ENCODE results near the gene ALKBH6. TPM values are rescaled to one million over a fixed set of nuclear protein-coding genes. Genes with fewer than 3 reads are reported as not detected.

The ALKBH6 gene
- polyA plus RNA-seq, 1 donor (not counting 4 experiments of a cell fraction or from before 2014, with no cell fraction given): 36.7 TPM

DNA sequence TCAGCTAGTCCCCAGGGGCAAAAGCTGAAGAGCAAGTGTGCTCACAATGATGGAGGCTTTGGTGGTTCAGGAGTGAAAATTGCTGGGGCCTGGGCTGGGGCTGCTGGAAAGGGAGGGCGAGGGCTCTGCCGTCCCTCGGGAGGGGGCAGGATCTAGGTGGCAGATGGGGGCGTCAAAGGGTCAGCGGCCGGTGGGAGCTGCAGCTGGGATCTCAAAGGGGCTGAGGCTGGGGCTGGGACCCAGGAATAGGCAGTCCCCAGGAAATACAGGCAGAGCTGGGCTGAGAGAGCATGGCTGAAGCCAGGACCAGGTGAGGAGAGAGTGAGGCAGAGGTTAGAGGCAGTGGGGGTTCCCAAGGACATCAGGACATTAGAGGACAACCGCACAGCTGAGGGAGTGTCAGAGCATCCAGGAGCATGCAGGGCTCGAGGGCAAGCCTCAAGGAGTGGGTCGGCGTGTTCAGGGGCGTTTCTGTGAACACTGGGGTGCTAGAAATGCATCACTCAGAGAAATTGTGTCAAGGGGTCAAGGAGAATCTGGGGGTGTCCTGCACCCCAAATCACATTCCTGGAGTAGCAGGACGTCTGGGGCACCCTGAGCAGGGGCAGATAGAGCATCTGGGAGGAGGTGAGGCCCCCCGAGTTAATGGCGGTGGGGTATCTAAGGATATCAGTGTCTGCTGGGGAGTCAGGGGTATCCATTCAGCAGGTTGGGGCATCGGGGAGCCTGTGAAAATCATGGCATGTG lies 4.2 kb downstream of the ALKBH6 start:
- TF ChIP-seq, protein P1, sequence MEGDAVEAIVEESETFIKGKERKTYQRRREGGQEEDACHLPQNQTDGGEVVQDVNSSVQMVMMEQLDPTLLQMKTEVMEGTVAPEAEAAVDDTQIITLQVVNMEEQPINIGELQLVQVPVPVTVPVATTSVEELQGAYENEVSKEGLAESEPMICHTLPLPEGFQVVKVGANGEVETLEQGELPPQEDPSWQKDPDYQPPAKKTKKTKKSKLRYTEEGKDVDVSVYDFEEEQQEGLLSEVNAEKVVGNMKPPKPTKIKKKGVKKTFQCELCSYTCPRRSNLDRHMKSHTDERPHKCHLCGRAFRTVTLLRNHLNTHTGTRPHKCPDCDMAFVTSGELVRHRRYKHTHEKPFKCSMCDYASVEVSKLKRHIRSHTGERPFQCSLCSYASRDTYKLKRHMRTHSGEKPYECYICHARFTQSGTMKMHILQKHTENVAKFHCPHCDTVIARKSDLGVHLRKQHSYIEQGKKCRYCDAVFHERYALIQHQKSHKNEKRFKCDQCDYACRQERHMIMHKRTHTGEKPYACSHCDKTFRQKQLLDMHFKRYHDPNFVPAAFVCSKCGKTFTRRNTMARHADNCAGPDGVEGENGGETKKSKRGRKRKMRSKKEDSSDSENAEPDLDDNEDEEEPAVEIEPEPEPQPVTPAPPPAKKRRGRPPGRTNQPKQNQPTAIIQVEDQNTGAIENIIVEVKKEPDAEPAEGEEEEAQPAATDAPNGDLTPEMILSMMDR (optimal IDR thresholded peaks at IDR 0.05 in 1 of 3, IDR thresholded peaks at IDR 0.05 in 1 of 3, conservative IDR thresholded peaks at IDR 0.05 in 1 of 3; ENCODE audit: extremely low read depth in 1 of 3, insufficient read depth in 2 of 3, low read length in 3 of 3): no peak
- TF ChIP-seq EZH2 (IDR thresholded peaks at IDR 0.05; ENCODE audit: low read length): no peak
- Histone ChIP-seq H3K36me3 (ENCODE audit: control insufficient read depth in 2 of 2, extremely low read depth in 1 of 2, insufficient read depth in 2 of 2, low read length in 2 of 2) (no peaks in the 10 kb centered on the region), H3K4me2 (ENCODE audit: control insufficient read depth, extremely low read depth, insufficient read depth, low read depth, low read length) (peak overlapping the region; percentile 71), H3K27me3 (ENCODE audit: control insufficient read depth, extremely low read depth, insufficient read depth, low read length) (no peaks in the 10 kb centered on the region), H2AFZ (ENCODE audit: control insufficient read depth, low read length) (peak overlapping the region; percentile 26), H3K27ac (ENCODE audit: control insufficient read depth, insufficient read depth, low read length) (no peak overlapping the region), H3K4me3 (ENCODE audit: control insufficient read depth in 2 of 3, extremely low read depth in 1 of 3, insufficient read depth in 2 of 3, low read depth in 1 of 3, low read length in 3 of 3) (peak overlapping the region in 2 of 3 experiments; percentile 13 to 46), H3K4me1 (ENCODE audit: control insufficient read depth, extremely low read depth, insufficient read depth, low read length) (peaks cover 10% of the 10 kb centered on the region), H3K9me3 (ENCODE audit: control insufficient read depth, low read depth, low read length) (no peaks in the 10 kb centered on the region), H3K79me2 (ENCODE audit: control insufficient read depth, insufficient read depth, low read length) (peaks cover 8% of the 10 kb centered on the region), H4K20me1 (ENCODE audit: control insufficient read depth, extremely low read depth, insufficient read depth, low read length) (no peaks in the 10 kb centered on the region), H3K9ac (ENCODE audit: control insufficient read depth, extremely low read depth, insufficient read depth, low read length) (no peak overlapping the region), H3K9me1 (ENCODE audit: control insufficient read depth, extremely low read depth, insufficient read depth, low read length) (no peaks in the 10 kb centered on the region)
- FAIRE-seq (no peak), DNase-seq (ENCODE audit: low read depth, low spot score) (no peak)
- dilution Hi-C loops (cut with MboI; ENCODE audit: extremely low pct_ligation_motif_present, low sequenced_read_pairs): no loop called here

DNA sequence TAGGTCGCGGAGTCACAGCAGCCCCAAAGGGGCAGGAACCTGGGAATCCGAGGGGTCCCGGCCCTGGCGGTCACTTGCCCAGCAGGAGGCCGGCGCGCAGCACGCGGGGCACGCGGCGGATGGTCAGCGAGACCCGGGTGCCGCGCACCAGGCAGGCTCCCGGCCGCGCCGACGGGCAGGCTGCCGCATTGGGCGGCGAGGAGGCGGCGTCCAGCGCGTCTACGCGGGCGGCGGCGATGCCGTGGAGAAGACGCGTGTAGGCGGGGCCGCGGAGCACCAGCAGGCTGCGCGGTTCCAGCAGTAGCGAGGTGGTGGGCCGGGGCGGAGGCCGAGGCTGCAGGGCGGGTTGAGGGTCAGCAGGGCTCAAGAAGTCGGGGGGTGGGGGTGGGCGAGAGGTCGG lies 4.8 kb downstream of the ALKBH6 start:
- H3K36me3 ChIP-seq (ENCODE audit: control insufficient read depth in 2 of 2, extremely low read depth in 1 of 2, insufficient read depth in 2 of 2, low read length in 2 of 2): no peaks in the 10 kb centered on the region
- peak overlapping the region; percentile 71 for H3K4me2 ChIP-seq (ENCODE audit: control insufficient read depth, extremely low read depth, insufficient read depth, low read depth, low read length)
- peaks cover 8% of the 10 kb centered on the region for H3K79me2 ChIP-seq (ENCODE audit: control insufficient read depth, insufficient read depth, low read length)
- H2AFZ ChIP-seq (ENCODE audit: control insufficient read depth, low read length): peak overlapping the region; percentile 26
- no peak for DNase-seq (ENCODE audit: low read depth, low spot score)
- dilution Hi-C loops (cut with MboI; ENCODE audit: extremely low pct_ligation_motif_present, low sequenced_read_pairs): no loop called here
- no peak for FAIRE-seq
- peak overlapping the region; percentile 18 to 46 (median 35) for H3K4me3 ChIP-seq (ENCODE audit: control insufficient read depth in 2 of 3, extremely low read depth in 1 of 3, insufficient read depth in 2 of 3, low read depth in 1 of 3, low read length in 3 of 3)
- peaks cover 8% of the 10 kb centered on the region for H3K4me1 ChIP-seq (ENCODE audit: control insufficient read depth, extremely low read depth, insufficient read depth, low read length)
- H3K27ac ChIP-seq (ENCODE audit: control insufficient read depth, insufficient read depth, low read length): no peak overlapping the region
- H3K27me3 ChIP-seq (ENCODE audit: control insufficient read depth, extremely low read depth, insufficient read depth, low read length): no peaks in the 10 kb centered on the region
- H3K9ac ChIP-seq (ENCODE audit: control insufficient read depth, extremely low read depth, insufficient read depth, low read length): peak overlapping the region; percentile 56
- H3K9me1 ChIP-seq (ENCODE audit: control insufficient read depth, extremely low read depth, insufficient read depth, low read length): no peaks in the 10 kb centered on the region
- no peaks in the 10 kb centered on the region for H4K20me1 ChIP-seq (ENCODE audit: control insufficient read depth, extremely low read depth, insufficient read depth, low read length)
- TF ChIP-seq, protein P1 (optimal IDR thresholded peaks at IDR 0.05 in 1 of 3, IDR thresholded peaks at IDR 0.05 in 1 of 3, conservative IDR thresholded peaks at IDR 0.05 in 1 of 3; ENCODE audit: extremely low read depth in 1 of 3, insufficient read depth in 2 of 3, low read length in 3 of 3): no peak
- TF ChIP-seq EZH2 (IDR thresholded peaks at IDR 0.05; ENCODE audit: low read length): no peak
- no peaks in the 10 kb centered on the region for H3K9me3 ChIP-seq (ENCODE audit: control insufficient read depth, low read depth, low read length)
